ENCODE measurements around the gene KCNIP1.

KCNIP1 gene

DNA sequence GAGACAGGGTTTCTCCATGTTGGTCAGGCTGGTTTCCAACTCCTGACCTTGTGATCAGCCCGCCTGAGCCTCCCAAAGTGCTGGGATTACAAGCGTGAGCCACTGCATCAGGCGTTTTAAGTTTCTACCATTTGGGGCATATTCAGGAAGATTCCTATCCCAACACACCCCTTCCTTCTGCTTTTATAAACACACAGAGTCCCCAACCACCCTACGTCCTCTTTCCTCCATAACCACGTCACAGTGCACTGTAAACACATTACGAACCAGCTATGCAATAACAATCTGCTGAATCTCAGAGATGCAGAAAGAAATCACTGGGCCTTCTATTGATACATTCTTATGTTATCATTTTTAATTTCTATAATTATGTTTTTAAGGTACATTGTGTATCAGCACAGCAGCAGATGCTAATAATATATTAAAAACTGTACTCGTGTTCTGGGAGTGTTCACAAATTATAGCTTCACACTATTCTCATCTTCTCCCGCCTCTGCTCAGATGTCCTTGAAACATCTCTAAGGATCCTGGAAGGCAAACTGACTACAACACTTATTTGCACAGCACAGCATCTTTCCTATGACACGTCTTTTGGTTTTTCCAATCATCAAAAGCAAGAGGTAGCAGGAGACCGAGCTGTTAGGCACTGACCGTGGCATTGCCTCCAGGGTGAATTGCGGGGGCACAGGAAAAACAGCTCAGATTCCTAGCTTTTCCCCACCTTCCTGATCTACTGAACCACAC is 60.2 kb downstream of the KCNIP1 start:
- no peak for DNase-seq (ENCODE audit: low read depth)

DNA sequence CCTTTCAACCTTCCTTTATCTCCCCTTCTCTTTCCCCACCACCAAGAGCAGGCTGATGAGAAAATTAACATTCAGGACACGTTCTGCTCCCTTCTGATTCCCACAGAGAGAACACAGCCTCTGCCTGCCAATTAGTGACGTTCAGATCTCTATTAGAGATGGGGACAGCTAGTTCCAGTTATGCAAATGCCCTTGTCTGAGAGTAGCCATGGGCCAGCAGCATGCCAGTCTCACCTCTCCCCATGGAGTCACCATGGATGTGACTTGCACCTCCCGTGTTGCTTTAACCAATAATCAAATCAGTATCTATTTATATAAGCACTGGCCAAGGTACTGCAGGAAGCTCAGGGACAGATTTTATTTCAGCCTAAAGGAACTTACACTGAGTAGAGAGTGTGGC is 61.3 kb downstream of the KCNIP1 start:
- no peak for DNase-seq (ENCODE audit: low read depth)

DNA sequence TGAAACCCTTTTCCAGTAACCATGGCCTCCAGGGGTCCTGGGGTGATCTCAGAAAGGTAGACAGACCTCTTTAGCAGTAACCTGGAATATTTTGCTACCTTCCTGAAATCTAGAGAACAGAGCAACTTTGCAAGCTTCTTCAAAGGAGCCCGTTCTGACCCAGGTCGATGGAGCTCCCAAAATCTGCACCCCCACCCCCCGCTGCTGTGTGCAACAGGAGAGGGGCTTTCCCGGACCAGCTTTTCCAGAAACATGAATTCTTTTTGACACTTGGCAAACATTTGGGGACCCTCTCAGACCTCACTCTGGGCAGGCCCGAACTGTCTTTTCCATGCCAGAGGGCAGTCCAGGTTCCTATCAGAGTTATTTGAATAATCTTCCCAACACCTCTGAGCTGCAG is 65.3 kb downstream of the KCNIP1 start:
- DNase-seq (ENCODE audit: low read depth): no peak

DNA sequence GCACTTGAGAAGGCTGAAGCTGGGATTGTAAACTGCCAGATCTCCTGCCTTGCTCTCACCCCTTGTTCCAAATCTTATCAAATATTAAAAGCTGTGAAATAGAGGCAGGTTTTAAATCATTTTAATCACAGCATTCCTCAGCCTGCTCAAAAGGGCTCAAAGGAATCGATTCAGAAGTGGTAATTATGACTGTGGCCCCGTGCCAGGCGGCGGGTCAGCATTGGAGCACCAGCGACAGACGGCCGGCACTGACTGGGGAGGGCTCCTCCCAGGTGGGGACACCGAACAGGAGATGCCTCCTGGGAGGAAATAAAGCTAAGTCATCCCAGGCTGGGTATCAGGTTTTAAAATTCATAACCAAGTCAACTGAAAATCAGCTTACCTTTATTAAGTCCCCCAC is 66.7 kb downstream of the KCNIP1 start:
- DNase-seq (ENCODE audit: low read depth): no peak

DNA sequence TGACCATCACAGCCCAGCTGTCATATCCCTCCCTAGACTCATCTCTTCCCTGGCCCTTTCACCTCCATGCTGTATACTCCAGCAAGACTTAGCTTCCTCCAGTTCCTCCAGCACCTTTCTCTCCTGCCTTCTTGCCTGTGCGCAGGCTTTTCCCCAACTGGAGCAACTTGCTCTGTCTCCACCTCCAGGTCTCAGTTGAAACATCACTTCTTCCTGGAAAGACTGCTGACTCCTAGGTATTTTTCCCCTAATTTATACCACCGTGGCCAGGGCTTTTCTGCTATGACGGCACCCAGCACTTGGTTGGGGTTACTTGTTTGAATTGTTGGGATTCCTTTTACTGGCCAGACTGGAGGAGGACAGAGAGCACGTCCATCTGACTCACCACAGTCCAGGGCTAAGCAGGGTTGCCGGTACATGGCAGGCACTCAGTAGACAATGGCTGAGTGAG is 67.5 kb downstream of the KCNIP1 start:
- DNase-seq (ENCODE audit: low read depth): no peak

DNA sequence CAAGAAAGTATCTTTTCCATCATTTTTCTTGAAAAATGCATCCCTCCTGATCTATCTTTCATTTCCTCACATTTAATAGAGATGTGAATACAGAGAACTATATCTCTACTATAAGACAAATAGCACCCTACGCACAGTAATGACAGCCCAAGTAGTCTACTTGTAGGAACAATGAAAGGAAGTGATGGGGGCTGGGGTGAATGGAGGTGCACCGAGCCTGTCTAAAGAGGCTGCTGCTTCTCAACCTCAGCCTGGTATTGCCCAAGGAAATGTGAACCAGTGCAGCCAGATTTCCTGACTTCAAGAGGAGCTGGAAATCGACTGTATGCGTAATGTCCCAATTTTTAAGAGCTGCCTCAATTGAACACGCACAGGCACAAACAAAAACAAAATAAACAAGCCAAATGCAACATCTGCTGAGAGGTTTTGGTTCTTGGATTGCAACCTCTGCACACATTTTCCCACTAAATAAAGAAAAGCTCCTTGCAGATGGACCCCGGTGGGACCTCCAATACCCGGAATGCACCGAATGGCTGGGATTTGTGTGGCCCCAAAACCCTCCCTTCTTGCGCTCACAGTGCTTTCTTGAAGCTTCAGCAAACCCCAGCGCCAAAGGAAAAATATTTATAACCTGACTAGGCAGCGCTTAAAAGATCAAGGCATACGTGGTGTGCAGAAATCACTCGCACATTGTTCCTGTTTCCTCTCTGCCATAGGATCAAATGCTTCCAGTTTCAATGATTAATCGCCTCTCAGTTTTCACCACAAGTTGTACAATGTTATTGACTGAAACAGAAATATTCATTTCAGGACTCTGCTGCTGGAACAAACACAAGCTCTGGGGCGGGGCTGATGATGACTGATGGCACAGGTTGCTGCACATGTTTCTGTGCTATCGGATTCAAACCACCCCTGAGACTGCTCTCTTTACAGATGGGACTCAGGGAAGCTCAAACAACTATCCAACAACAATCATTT is 68.3 kb downstream of the KCNIP1 start:
- DNase-seq (ENCODE audit: low read depth): no peak

DNA sequence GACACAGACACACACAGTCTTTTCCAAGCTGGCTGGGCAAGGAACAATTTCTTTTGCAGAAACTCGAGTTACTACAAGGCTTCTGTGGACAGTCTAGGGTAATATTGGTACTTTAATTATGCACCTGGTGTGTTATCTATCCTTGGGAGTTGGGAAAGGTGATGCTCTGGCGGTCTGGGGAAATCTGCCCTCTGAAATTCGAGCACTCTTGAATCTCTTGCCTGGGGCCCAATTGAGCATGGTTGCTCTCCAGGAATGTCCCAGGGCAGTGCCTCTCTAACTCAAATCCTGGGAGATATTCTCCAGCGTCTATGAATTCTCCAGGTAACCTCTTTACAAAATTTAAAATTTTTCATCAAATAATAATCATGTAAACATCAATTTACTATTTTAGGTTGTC is 69.3 kb downstream of the KCNIP1 start:
- no peak for DNase-seq (ENCODE audit: low read depth)

DNA sequence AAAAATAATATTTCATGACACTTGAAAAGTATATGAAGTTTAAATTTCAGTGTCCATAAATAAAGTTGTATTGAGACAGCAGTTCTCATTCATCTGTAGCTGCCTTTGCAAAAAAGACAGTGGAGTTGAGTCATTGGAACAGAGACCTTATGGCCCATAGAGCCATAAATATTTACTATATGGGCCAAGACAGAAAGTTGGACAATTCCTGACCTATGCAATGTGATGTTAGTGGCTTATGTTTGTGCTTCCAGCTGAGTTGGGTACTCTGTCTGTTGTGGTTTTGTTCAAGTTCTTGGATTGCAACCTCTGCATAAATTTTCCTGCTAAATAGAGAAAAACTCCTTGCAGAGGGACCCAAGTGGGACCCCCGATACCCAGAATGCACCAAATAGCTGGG is 69.8 kb downstream of the KCNIP1 start:
- DNase-seq (ENCODE audit: low read depth): no peak

DNA sequence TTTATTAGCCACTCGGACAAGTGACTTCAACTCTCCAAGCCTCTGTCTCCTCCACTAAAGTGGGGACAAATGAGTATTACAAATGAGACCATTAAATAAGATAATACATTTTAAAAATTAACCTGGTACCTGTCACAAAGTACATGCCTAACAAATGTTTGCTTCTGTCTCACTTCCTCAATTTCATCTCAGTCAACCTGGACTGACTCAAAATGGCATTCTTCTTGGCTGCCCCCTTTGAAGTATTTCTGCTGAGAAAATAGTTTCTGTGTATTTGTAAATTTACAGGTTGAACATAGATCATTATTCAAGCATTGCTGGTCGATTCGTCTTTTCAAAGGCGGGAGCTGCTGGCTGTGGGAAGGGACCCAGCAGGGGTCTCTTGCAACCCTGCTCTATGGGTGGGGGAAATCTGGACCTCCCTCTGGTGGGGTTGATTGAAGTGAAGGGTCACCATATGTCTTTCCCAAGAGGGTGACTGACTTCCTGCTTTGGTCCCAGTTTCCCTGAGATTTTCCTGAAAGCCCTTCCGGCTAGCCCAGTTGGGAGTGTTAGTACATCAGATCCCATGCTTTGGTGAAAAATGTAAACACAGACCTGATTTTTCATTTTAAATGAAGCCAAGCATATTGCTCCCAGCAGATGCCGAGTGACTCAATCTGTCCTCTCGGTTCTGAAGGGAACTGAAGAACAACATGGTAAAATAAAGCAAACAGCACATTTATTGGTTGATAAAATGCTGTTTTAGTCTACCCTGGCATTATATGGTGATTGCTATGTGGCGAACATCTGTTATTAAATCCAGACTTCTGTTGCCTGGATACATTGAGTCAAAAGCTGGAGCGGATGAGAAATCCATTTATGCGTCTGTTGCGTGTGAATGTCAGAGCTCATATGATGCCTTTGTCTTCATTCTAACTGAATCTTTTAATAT is 73.0 kb downstream of the KCNIP1 start:
- no peak for DNase-seq (ENCODE audit: low read depth)

DNA sequence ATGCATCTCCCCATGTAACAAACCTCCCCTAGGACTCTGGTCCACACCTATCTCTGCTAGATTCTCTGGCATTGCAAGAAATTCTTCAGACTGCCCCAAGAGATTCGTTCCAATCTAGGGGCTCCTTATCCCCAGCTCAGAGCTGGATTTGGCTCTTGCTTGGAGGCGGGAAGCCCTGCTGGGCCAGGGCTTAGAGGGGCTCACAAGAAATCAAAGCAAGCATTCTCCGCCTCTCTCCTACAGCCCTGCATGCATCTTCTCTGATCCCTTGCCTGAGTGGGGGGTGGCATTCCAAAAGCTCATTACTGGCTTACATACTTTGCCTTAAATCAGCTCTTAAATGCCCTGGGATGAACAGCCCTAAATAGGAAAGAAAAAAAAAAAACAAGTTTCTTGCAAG is 75.8 kb downstream of the KCNIP1 start:
- DNase-seq (ENCODE audit: low read depth): no peak

DNA sequence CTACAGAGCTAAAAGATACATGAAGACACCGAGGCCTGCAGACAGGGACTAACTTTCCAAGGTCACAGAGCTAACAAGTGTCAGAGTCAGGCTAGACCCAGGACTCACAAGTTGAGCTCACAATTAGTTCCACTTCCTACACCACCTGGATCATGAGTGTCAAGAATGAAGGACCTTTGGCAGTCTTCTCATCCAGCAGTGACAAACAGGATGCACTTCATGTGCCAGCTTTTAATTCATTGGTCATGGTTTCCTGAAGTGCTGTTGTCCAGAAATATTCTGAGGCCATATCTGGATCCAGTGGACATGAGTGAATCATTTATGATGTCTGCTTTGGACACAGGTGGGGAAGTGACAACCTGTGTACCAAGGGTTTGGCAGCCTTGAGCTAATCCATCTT is 77.4 kb downstream of the KCNIP1 start:
- no peak for DNase-seq (ENCODE audit: low read depth)

DNA sequence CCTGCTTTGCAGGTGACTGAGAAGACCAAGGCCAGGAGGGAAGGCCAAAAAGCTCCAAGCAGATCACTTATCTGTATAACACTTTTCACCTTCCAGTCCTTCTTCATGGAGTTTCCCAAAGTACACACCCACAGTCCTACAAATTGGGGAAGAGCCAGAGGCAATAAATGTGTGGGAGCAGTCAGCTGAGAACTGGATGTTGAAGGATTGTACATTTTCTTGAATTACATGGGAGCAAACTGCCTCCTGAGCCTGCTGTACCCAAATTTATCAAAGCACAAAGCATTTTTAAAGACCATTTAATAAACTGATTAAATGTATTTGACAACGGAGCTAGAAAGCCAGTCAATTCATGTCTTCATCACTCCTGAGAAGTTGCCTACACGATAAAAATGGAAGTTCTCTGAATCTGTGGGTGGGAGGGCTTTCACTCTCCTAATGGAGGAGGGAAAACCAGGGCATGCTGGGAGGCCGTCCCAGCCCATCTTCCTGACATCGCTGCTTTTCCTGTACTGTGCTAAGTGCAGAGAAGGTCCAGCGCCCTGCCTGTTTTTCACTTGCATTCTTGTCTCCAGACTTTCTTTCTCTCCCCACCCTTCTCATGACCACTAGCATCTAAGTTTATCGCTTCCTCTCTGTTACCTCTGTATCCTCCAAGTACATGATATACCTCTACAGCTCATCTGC is 79.0 kb downstream of the KCNIP1 start:
- no peak for DNase-seq (ENCODE audit: low read depth)

DNA sequence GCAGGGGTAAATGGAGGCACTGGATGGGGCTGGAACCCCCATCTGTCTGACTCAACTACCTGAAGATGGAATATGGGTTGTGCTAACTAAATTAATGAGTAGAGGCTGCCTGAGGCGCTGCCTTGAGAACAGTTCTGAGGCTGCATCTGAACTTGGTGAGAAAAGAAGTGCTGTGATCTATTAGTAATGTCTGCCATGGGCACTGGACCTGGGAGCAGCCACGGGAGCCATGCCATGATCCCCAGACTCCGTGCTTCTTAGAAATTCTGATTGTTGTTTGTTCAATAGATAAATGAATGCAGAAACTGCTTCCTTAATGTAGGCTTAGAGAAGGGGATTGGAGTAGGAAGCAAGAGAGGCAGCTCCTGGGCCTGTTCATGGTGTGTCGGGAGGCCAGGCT is 80.2 kb downstream of the KCNIP1 start:
- DNase-seq (ENCODE audit: low read depth): no peak

DNA sequence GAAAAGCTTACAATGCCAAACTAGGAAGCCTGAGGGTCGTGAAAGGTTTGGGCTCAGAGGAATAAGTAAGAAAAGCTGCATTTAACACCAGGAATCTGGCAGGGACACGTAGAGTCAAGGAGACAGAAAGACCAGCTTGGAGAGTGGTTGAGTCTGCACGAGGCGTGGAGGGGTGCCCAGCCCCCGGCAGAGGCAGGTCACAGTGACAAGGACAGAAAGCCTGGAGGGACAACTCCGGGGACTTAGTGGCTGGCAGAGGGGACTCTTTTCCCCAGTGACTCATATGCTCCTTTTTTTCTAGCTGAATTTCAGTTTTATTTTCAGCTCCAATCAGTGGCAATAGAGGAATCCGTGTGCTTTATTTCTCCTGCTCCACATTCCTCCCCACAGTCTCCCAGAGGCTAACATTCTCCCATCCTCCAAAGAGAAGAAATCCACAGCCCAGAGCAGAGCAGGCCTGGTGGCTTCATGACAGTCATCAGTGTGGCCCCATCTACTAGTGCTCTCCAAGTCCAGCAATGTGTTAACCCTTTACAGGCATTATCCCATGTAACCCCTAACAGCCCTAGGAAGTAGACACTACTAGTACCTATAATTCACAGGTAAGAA is 80.7 kb downstream of the KCNIP1 start:
- no peak for DNase-seq (ENCODE audit: low read depth)

DNA sequence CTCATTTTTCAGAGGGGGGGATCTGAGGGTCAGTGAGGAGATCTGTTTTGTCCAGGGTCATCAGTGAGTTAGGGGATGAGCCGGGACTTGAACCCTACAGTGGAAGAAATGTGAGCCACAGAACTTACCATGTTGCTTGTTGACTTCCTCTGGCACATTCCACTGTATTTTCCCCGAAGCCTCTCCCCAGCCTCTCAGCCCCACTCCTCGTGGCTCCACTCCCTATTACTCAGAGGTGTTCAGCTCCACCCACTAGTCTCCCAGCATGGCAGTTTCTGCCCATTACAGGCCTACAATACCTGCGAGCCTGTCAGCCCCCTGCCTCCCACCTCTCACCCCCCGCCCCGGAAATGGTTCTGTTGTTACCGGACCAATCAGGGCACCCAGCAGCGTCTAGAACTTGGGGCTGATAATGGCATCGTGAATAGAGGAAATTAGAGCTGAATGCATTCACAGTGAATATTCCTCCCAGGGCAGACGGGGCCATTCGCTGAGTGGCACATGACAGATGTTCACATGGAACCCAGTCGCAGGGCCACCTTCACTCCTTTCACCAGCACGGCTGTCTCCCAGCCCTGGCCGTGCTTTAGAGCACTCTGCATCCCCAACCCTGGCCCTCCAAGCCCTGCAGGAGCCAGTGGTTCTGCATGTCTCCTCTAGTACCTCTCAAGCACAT is 81.6 kb downstream of the KCNIP1 start:
- no peak for DNase-seq (ENCODE audit: low read depth)

DNA sequence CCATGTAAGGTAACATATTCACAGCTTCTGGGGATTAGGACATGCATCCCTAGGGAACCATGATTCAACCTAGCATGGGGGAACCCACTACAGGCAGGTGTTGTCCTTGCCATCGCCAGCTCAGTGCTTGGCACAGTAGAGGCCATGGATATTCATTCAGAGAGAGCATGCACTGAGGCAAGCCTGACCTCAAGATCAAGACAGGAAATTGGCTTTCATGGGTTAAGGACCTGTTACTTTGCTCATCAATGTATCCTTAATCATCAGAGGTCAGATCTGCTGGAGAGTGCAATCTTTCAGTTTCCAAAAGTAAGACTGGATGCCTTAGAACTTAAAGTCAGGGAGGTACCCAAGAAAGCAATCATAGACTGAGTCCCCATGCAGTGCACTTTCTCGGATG is 84.0 kb downstream of the KCNIP1 start:
- no peak for DNase-seq (ENCODE audit: low read depth)

DNA sequence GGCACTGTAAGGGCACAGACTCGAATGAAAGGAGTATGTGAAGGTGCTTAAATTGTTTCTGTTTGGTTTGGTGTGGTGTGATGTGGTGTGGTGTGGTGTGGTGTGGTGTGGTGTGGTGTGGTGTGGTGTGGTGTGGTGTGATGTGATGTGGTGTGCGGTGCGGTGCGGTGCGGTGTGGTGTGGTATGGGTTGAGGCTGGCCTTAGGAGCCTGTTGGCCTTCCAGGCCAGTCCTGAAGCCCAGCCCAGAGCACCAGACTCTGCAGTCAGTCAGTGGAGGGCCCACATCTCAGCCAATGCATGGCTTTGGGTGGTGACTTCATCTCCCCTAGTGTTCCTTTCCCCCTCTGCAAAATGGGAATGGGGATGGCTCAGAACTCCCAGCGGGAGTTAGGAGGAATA is 85.8 kb downstream of the KCNIP1 start:
- no peak for DNase-seq (ENCODE audit: low read depth)

DNA sequence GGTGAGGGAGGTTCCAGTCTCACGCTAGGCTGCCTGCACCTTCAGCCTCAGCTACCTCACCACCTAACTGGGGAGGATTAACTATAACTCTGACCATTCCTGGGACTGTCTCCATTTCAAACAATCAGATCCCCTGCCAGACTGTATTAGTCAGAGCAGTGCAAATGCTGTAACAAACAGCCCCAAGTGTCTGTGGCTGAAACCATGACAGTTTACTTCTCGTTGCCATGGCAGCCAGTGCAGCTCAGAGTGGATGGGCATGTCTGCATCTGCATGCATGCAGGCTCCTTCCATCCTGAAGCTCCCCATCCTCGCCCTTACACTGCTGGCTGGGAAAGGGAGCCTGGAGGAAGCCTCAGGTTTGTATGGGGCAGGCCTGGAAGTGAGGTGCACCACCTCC is 86.7 kb downstream of the KCNIP1 start:
- no peak for DNase-seq (ENCODE audit: low read depth)

DNA sequence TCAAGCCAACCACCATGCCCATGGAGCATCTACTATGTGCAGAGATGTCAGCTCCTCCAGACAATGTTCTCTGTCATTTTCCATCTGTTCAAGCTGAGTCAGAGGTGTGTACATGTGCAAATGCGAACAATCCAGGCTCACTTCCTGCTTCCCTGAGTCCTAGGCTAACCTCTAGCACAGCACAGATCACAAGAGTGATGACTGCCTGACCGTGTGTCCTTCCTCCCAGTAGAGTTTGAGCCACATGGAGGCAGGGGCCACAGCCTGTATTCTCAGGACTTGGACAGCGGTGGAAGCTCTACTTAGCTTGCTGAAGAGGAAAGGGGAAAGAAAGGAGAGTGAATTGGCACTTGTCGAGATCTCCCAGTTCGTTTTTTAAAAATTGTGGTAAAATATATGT is 87.2 kb downstream of the KCNIP1 start:
- no peak for DNase-seq (ENCODE audit: low read depth)

DNA sequence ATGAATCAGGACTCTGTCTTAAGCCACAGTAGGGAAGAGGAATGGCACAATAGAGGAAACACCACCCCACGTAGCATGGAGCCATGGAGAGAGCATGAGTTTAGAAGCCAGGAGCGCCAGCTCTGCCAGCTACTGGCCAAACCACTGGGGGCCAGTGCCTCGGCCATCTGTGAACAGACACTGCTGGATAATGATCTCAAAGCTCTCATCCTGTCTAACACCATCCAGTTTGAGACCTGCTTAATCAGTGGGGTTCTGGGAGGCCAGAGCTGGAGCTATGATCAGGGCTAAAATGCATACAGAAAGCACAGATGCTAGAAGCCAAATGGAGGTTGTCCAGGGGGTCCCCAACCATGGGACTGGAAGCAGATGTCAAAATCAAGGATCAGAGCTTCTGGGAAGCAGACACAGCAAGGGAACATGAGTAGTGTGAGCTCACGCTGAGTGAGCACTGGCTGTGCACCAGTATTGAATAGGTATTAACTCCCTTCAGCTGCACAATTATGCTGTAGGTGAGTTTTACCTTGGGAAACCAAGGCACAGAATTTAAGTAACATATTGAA is 92.7 kb downstream of the KCNIP1 start:
- DNase-seq (ENCODE audit: low read depth): no peak
